ENCODE results near the gene RNASE8.

The RNASE8 gene

DNA sequence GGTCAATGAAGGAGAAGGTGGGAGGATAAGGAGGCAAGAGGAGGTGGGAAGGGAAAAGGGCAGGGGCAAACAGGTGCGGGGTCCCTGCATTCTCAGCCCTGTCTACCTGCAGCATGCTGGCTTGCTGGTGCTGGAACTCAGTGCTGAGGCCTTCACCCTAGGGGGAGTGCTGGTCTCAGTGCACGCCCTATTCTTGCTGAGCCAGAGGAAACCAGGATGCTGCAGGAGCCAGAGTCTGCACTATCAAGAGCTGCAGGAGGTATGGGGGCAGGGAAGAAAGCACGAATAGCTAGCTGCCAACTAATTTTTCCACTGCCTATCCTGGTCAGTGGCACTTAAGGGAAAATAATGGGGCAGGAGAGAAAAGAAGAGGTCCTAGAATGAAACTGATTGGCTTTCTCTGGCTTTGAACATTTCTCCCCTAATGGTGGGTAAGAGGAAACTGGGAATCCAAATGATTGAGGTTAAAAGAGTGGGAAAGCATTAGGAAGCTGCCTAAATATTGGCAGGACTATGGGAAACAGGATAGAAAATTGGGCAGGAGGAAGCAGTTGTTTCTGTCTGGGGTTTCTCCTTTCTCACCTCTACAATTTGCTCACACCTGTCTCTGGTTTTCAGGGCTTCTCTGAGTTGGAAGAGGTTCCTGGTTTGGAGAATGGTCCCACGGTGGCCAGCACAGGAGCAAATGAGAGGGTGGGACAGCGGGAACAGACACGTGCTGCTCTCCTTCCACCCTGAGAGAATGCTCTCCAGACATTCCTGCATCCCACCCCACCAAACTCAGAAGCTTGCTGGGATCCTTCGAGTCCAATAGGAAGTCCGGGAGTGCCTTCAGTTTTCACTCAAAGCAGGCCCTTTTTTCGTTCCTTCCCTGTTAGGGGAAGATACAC, 45.1 kb downstream of the RNASE8 start:
- DNase-seq (ENCODE audit: extremely low read depth, insufficient read length): no peak

DNA sequence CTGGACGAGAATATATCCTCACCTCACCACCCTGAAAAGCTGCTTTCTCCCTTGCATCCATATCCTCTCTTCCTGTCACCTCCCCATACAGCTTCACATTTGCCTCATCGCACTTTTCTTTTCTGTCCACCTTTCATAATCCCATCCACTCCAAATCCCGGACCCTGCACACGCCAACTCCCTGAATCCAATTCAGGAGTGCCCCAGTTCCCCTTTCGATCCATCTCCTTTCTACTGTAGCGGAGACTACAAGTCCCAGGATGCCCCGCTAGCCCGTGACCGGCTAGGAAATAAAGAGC, 45.7 kb downstream of the RNASE8 start:
- Histone ChIP-seq H3K36me3 (ENCODE audit: control insufficient read depth, insufficient read depth, low read length) (no peaks in the 10 kb centered on the region), H3K4me3 (replicated peaks; ENCODE audit: low read depth, low read length) (peak overlapping the region; percentile 93), H3K27me3 (replicated peaks; ENCODE audit: control insufficient read depth, insufficient read depth, low read length) (no peaks in the 10 kb centered on the region)
- DNase-seq (ENCODE audit: extremely low read depth, insufficient read length): no peak
- TF ChIP-seq, protein P1, sequence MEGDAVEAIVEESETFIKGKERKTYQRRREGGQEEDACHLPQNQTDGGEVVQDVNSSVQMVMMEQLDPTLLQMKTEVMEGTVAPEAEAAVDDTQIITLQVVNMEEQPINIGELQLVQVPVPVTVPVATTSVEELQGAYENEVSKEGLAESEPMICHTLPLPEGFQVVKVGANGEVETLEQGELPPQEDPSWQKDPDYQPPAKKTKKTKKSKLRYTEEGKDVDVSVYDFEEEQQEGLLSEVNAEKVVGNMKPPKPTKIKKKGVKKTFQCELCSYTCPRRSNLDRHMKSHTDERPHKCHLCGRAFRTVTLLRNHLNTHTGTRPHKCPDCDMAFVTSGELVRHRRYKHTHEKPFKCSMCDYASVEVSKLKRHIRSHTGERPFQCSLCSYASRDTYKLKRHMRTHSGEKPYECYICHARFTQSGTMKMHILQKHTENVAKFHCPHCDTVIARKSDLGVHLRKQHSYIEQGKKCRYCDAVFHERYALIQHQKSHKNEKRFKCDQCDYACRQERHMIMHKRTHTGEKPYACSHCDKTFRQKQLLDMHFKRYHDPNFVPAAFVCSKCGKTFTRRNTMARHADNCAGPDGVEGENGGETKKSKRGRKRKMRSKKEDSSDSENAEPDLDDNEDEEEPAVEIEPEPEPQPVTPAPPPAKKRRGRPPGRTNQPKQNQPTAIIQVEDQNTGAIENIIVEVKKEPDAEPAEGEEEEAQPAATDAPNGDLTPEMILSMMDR (IDR thresholded peaks at IDR 0.05; ENCODE audit: insufficient read depth, low read length, poor library complexity, severe bottlenecking): peak; percentile 74

More for the DNA sequence above, 45.1 kb downstream of the RNASE8 start:
- no peaks in the 10 kb centered on the region for H3K36me3 ChIP-seq (ENCODE audit: control insufficient read depth, insufficient read depth, low read length)
- peak overlapping the region; percentile 93 for H3K4me3 ChIP-seq (replicated peaks; ENCODE audit: low read depth, low read length)
- no peaks in the 10 kb centered on the region for H3K27me3 ChIP-seq (replicated peaks; ENCODE audit: control insufficient read depth, insufficient read depth, low read length)
- TF ChIP-seq, protein P1 (IDR thresholded peaks at IDR 0.05; ENCODE audit: insufficient read depth, low read length, poor library complexity, severe bottlenecking): no peak

DNA sequence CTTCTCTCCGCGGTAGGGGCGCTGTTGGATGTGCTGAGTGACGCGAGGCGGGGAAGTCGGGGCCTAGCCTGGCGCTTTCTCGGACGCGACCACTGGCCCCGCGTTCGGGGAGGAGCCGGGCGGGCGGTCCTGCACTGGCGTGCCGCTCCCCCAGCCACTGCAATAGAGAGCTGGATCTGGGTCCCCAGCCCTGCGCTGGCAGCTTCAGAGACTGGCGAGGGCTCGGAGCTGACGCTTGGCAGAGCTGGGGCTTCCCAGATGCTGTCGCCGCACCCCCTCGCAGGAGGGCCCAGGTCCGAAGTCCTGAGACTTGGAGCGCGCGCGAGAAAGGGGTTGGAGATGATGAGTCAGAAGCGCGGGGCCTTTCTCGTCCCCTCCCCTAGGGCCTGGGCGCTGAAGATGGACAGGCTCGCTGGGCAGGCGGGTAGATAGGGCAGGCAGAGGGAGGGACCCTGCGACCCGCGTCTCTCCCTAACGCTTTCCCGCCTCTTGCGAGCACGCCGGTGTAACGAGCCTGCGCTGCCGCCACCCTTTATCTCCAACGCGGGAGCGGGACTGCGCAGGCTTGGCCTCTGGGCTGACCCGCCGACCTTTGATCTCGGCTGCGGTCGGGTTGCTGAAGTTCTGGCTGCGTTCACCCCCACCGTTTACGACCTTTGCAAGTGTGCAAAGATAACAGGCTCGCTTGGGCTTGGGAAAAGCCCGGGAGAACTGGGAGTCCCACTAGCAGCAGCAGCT, 46.3 kb downstream of the RNASE8 start:
- no peaks in the 10 kb centered on the region for H3K36me3 ChIP-seq (ENCODE audit: control insufficient read depth, insufficient read depth, low read length)
- H3K4me3 ChIP-seq (replicated peaks; ENCODE audit: low read depth, low read length): peak overlapping the region; percentile 93
- DNase-seq (ENCODE audit: extremely low read depth, insufficient read length): peak; percentile 96
- H3K27me3 ChIP-seq (replicated peaks; ENCODE audit: control insufficient read depth, insufficient read depth, low read length): no peaks in the 10 kb centered on the region
- TF ChIP-seq, protein P1 (IDR thresholded peaks at IDR 0.05; ENCODE audit: insufficient read depth, low read length, poor library complexity, severe bottlenecking): no peak

DNA sequence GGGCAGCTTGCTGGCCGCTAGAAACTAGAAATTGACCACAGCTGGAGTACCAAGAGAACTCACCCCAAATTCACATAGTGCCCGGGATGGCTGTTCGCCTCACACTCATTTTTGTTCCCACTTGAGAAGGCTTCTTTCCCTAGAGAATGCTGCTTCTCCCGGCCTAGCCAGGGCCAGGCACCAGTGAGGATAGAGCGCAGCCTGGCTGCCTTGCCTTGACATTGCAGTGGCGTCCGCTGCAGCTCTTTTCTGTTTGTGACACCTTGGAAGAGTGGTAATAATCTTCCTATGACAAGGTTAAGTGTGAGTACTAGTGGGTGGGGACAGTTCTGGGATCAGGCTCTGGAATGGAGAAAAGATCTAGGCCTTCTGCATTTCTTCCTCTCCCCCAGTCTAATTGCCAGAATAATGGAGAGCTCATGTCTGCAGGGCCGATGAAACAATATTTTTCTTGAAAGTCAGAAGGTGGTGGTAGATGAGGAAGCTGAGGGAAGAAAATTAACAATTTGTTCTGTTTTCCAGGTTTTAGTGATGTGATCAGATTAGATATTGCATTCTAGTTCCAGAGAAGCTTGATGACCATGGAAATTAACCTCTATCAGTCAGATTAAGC, 46.9 kb downstream of the RNASE8 start:
- DNase-seq (ENCODE audit: extremely low read depth, insufficient read length): no peak
- H3K27me3 ChIP-seq (replicated peaks; ENCODE audit: control insufficient read depth, insufficient read depth, low read length): no peaks in the 10 kb centered on the region
- TF ChIP-seq, protein P1 (IDR thresholded peaks at IDR 0.05; ENCODE audit: insufficient read depth, low read length, poor library complexity, severe bottlenecking): peak; percentile 96
- peak overlapping the region; percentile 93 for H3K4me3 ChIP-seq (replicated peaks; ENCODE audit: low read depth, low read length)
- no peaks in the 10 kb centered on the region for H3K36me3 ChIP-seq (ENCODE audit: control insufficient read depth, insufficient read depth, low read length)

DNA sequence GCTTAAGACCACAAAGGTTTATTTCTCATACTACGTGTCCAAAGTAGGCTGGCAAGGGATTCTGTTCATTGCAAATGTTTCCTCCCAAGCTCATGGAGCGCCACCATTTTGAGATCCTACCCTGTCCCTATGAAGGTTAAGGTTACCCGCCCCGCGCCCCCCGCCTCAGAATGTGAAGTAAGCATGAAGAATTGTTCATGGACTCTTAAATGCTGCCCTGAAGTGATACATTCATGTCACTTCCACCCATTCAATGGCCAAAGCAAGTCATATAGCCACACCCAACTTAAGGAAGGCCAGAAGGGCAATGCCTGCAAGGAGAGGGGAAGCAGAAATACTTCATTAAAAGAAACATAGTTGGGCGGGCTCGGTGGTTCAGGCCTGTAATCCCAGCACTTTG, 47.5 kb downstream of the RNASE8 start:
- Histone ChIP-seq H3K27me3 (replicated peaks; ENCODE audit: control insufficient read depth, insufficient read depth, low read length) (no peaks in the 10 kb centered on the region), H3K4me3 (replicated peaks; ENCODE audit: low read depth, low read length) (peak overlapping the region; percentile 93), H3K36me3 (ENCODE audit: control insufficient read depth, insufficient read depth, low read length) (no peaks in the 10 kb centered on the region)
- TF ChIP-seq, protein P1 (IDR thresholded peaks at IDR 0.05; ENCODE audit: insufficient read depth, low read length, poor library complexity, severe bottlenecking): no peak
- no peak for DNase-seq (ENCODE audit: extremely low read depth, insufficient read length)
